NCI-H2196 (cell line): ENCODE results near the gene ARID3C.
A peak's percentile ranks its signal among the peaks of the same experiment; 100 is the strongest.

ENCODE experiments used
- DNase-seq: peaks from one replicate; lab custom pipeline; 2025; ENCODE audit not compliant: unreplicated experiment; lab: John Stamatoyannopoulos, UW

Gene ARID3C

GRCh38 chr9:34628656-34629490, at the start of gene ARID3C:
TSS of gene ARID3C (minus strand) at chr9:34629066. CDS start at chr9:34628014, 1,052 bp downstream.
- DNase-seq, result peak; percentile 65

DNA sequence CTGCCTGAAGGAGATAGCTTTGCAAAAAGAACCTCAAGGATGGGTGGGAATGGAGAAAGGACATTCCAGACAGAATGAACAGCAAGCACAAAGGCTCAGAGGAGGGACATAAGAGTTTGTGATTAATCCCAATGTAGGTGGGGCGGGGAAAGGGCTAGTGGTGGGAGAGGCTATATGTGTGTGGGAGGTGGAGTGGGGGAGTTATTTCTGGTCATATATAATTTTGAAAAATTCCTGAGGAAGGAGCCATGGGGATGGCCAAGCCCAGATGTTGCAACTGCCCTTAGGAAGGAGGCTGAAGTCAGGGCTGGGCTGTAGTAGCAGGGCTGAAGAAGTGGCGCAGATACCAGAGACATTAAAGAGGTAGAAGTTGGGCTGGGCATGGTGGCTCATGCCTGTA, 47.0 kb upstream of the ARID3C start:
- no peak for DNase-seq

- DNase-seq, result peak; percentile 62
These were observed 46.3 kb upstream of the ARID3C start for GRCh38 chr9:34675048-34675714.

- DNase-seq, result no peak
These were observed 45.6 kb upstream of the ARID3C start for GRCh38 chr9:34674440-34674839.

DNA sequence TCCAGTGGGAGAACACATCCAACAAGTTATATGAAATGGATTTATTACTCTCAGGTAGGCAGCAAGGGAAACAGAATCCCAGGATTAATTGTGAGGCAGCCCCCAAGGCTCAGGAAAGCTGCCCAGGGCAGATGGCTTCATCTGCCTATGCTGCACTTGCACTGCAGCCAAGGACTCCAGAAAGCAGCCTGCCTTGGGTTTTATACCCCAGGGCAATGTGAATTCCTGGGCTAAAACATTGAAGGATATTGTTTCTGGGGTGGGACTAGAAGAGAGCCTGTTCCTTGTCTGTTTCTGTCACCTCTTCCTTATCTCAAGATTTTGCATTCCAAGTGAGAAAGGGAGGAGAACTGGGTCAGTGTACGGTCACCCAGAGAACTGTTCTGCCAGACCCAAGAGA, 42.4 kb upstream of the ARID3C start:
- no peak for DNase-seq

- no peak for DNase-seq
These were observed 41.1 kb upstream of the ARID3C start for GRCh38 chr9:34669809-34670562.

GRCh38 chr9:34665381-34666250, 36.8 kb upstream of the ARID3C start:
- DNase-seq, result peak; percentile 98

GRCh38 chr9:34665067-34665380, 36.2 kb upstream of the ARID3C start:
- no peak for DNase-seq

GRCh38 chr9:34664281-34665066, 35.6 kb upstream of the ARID3C start:
- DNase-seq, result peak; percentile 36

- DNase-seq, result no peak
These were observed 34.4 kb upstream of the ARID3C start for GRCh38 chr9:34663303-34663605.

GRCh38 chr9:34662526-34663302, 33.8 kb upstream of the ARID3C start, which contains the start of gene CCL27:
TSS of gene CCL27 (minus strand) at chr9:34662657. CDS start at chr9:34662633, 24 bp downstream.
- DNase-seq, result no peak

DNA sequence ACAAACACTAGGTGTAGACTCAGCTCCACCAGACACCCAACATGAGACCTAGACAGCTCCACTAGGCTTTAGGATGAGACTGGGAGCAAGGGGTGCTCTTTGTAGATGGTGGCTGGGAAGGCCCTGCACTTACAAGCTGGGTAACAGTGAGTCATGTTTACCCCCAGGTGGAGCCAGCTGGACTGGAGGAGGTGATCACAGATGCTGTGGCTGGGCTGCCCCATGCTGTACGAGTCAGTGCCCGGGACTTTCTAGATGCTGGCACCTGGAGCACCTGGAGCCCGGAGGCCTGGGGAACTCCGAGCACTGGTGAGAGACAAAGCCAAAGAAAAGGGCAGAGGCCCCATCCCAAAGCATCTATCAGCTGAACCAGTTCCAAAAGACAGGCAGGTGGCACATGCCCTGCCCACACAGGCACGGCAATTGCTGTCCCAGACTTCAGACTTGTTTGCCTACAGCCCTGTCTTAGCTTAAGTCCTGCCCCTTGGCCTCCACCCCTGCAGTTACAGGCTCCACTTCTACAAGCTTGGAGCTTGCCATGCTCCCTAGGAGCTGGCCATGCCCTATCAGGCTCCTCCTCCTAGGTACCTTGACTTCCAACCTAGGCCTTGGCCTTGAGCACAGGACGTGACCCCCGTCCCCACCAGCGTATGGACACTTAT, 30.9 kb upstream of the ARID3C start:
- DNase-seq, result peak; percentile 81

GRCh38 chr9:34658461-34658860, 29.6 kb upstream of the ARID3C start:
- DNase-seq, result no peak

DNA sequence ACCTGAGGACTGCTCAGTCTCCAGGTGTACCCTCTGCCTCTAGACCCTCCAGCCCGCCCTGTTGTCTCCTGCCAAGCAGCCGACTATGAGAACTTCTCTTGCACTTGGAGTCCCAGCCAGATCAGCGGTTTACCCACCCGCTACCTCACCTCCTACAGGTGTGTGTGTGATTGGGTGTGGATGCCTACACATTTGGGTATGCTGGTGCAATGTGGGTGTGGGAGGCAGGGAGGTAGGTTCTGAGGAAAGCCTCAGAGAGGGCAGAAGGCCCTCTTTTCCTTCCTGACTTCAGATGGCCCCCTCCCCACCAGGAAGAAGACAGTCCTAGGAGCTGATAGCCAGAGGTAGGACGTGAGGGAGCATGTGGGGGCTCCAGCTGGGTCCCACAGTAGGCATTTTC, 28.1 kb upstream of the ARID3C start:
- no peak for DNase-seq

DNA sequence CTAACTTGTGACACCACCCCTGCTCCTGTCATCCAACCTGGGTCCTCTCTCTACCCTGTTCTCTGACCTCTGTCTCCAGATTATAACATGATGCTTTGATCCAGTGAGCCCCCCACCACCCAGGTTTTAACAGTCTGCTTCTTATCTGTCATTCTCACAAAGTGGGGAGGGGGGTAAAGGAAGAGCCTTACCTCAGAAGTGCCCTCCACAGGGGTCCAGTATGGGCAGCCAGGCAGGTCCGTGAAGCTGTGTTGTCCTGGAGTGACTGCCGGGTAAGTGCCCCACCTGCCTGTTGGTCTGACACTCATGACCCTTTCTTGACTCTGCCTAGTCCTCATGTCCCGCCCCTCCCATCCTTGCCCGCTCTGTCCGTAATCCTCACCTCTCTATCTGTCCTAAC, 26.5 kb upstream of the ARID3C start:
- DNase-seq, result no peak

- peak; percentile 65 for DNase-seq
These were observed 25.6 kb upstream of the ARID3C start for GRCh38 chr9:34654323-34655051.

DNA sequence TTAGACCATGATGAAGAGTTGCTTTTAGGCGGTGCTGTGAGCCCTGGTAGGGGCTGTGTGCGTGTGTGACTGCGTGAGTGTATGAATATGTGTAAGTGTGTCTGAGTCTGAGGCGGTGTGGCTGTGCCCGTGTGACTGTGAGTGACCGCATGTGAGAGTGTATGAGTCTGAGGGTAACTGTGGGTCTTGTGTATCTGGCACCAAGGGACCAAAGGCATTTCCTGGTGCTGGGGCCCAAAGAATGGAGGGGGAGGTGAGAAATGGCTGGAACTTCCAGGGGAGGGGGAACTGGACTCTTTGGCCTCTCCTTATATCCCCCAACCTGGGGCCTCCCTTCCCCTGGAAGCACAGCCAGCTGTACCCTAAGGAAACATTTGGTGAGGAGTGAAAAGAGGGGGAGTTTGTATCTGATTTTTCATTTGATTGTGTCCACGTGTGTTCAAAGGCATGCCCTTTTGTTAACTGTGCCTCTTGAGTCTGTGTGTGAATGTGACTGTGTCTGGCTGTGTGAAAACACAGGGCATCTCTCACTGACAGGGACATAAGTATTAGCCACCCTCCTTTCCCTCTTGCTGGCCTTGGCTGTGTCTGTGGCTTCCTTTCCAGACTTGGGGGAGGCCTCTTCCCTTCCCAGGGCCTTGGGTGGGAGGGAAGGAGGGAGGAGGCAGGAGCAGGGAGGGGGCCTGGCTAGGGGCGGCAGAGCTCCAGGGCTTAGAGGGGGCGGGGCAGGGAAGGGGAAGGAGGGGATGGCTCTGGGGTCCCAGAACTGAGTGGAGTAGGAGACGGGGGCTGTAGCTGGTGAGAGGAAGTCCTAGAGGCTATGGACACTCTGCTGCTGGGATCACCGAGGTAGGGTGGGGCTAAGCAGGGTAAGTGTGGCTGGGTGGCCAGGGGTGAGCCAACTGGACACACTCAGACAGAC, 24.5 kb upstream of the ARID3C start:
- DNase-seq, result no peak
